GM18508 (cell line): ENCODE measurements around the gene GRIN2A.
"Not testable (repeated sequence)": the region's sequence is repeated elsewhere in the genome, so short reads cannot be mapped to it uniquely, and the experiment has no call there.

Experiments used
- ATAC-seq: cut with Tn5 transposase; IDR thresholded peaks from one replicate; pipeline ENCODE4 v1.9.1; 2021; ENCODE audit warnings: moderate number of reproducible peaks; ENCODE audit not compliant: insufficient read depth, unreplicated experiment

GRIN2A gene

DNA sequence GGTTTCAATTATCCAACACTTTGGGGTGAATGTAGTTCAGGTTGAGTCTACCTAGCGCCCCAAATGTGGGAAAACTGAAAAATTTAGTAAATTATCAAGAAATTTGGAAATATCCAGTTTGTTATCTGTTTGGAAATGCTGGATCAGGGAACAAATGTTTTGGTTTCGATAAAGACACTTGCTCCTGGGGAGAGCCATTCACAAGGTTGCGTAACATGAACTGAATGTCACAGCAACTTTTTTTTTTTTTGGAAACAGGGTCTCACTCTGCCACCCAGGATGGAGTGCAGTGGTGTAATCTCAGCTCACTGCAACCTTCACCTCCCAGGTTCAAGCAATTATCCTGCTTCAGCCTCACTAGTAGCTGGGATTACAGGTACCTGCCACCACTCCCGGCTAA lies 286.4 kb downstream of the GRIN2A start:
- ATAC-seq: no peak

- no peak for ATAC-seq
These were observed 296.4 kb downstream of the GRIN2A start for GRCh38 chr16:9885876-9886275.

GRCh38 chr16:9885467-9885866 lies 296.8 kb downstream of the GRIN2A start:
- ATAC-seq: no peak

GRCh38 chr16:9875981-9876380 lies 306.2 kb downstream of the GRIN2A start:
- ATAC-seq: not testable (repeated sequence)

DNA sequence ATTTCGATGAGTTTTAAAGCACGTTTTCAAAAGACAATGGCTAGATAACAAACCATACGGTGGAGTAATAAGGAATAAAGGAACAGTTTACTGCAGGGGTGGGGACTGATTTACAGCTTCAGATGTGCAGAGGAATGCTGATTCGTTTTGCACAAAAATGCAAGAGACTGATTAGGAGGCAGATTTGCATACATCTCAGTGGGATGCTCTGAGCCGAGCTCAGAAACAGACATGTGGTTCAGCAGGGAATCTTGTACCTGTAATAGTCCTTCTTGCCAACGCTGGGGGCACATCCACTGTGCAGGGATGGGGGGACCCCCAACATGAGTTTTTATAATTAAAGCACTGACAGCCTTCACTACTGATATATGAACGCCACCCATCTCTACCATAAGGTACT lies 308.0 kb downstream of the GRIN2A start:
- no peak for ATAC-seq

GRCh38 chr16:9870962-9871361 lies 311.3 kb downstream of the GRIN2A start:
- ATAC-seq: no peak

- ATAC-seq: no peak
These were observed 312.5 kb downstream of the GRIN2A start for GRCh38 chr16:9869776-9870175.

DNA sequence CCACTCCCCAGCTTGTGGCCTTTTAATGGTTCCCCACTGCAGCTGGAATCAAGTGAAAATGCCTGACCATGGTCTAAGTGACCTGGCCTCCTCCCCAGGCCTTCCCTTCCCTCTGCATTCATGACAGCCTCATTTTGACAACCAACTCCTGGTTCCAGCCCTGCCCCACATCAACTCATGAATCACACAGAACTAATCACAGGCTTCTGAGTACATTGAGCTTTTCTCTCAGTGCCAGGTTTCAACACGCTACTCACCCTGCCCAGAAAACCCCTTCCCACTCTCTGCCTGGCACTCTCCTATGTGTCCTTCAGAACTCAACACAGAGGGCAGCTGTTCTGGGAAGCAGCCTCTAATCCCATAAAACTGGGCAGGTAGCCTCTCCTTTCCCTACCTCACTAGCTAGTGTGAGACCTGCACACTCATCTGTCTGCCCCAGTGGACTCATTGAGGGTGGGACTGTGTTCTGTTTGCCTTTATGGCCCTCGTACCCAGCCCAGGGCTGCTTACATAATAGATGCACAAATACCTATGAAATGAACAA lies 313.6 kb downstream of the GRIN2A start:
- no peak for ATAC-seq

DNA sequence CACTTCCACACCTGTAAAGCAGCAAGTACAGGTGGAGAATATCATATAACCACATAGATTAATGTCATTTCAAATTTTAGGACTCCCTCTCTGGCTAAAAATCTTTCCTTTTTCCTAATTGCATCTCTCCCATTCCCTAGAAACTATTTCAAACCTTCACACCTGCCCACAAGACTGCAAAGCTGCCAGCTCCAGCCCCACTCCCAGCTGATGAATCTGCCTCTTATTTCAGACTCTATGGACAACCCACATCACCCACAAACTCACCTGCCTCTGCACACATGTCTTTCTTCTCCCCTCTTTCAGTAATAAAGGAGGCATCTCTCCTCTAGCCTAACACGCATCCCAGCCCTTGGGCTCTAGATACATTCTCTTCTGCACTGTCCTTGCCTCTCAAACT lies 315.1 kb downstream of the GRIN2A start:
- no peak for ATAC-seq

- no peak for ATAC-seq
These were observed 317.8 kb downstream of the GRIN2A start for GRCh38 chr16:9864461-9864860.

DNA sequence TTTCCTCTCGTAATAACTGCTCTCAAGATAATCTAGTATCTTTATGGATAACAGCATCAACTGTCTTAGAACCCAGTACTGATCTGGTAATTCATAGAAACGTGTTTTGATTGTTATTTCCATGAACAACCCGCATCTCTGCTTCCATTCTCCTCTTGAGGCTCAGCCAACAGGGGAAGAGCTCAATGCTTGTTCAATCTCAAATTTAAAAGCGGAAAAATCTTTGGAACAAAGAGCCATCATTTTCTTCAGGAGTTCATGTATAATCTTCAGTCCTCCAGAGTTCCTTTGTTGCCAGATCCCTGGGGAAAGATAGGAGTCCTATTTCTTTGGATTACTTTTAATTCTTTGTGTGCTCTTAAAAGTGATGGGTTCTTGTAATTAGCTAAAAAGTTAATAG lies 319.9 kb downstream of the GRIN2A start:
- no peak for ATAC-seq

DNA sequence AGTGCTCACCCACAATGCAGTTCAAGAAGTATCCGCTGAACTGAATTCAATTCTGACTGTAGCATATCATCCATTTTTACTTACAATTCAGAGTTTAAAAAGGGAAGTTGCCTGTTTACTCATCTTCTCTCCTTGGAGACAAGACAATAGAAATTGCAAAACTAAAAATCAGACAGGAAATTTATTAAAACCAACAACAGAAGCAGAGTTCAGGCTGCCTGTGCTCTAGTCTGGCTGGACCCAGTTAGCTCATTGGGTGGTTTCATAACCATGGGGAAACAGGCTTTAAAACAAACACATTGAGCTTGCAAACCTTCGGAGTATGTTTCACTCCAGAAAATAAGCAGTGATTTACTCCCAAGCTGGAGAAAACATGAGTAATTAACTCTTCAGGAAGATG lies 321.4 kb downstream of the GRIN2A start:
- no peak for ATAC-seq

DNA sequence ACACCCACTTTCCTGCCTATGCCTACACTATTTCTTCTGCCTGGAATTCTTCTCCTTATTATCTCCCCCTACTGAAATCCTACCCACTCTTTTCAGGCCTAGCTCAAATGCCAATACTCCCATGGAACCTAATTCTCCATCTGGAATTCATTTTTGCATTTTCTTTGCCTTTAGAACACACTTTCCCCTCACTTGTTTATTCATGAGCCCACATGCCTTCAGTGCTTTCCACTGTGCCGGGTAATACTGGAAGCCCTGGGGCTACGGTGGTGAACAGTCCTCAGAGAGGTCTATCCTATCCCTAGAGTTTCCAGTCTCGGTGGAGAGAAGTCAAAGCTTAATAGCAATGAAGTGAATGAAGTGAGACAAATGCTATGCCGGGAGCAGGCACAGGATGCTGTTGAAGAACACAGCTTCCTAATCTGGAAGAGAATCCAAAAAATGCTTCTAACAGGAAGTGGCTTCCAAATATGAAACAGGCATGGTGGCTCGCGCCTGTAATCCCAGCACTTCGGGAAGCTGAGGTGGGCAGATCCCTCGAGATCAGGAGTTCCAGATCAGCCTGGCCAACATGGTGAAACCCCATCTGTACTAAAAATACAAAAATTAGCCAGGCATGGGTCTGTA lies 322.4 kb downstream of the GRIN2A start:
- no peak for ATAC-seq

DNA sequence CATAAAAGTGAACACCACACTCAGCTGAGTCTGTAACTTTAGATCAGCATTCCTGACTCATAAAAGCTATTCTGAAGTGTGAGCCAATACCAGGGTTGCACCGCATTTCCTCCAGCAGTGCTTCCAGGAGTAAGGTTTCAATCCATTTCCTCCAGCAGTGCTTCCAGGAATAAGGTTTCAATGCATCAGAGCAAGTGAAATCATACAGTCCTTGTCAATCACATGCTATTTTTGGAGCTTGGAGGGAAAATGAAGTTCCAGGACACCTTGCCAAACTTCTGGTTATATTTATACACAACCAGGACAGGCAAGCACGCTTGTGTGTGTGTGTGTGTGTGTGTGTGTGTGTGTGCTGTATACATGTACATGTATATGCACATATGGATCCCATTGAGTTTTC lies 327.6 kb downstream of the GRIN2A start:
- ATAC-seq: no peak

DNA sequence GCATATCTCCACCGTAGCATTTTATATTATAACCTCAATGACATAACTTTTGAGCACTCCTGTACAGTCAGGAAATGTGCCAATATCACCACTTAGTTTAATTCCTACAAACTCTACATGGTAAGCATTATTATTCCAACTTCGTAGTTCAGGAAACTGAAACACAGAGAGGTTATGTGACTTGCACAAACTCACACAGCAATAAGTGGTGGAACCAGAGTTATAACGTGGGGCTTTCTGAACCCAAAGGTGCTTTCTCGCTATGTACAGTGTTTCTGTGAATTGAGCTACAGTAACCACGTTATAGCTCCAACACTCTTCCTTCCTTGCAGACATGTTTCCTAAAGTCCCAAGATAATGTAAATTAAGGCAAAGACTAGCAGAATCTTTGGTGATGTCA lies 330.2 kb downstream of the GRIN2A start:
- ATAC-seq: no peak

- no peak for ATAC-seq
These were observed 331.4 kb downstream of the GRIN2A start for GRCh38 chr16:9850817-9851216.

GRCh38 chr16:9849697-9850245 lies 332.5 kb downstream of the GRIN2A start:
- ATAC-seq: no peak

GRCh38 chr16:9847146-9847545 lies 335.1 kb downstream of the GRIN2A start:
- ATAC-seq: no peak

- ATAC-seq: no peak
These were observed 335.7 kb downstream of the GRIN2A start for GRCh38 chr16:9846362-9847099.

DNA sequence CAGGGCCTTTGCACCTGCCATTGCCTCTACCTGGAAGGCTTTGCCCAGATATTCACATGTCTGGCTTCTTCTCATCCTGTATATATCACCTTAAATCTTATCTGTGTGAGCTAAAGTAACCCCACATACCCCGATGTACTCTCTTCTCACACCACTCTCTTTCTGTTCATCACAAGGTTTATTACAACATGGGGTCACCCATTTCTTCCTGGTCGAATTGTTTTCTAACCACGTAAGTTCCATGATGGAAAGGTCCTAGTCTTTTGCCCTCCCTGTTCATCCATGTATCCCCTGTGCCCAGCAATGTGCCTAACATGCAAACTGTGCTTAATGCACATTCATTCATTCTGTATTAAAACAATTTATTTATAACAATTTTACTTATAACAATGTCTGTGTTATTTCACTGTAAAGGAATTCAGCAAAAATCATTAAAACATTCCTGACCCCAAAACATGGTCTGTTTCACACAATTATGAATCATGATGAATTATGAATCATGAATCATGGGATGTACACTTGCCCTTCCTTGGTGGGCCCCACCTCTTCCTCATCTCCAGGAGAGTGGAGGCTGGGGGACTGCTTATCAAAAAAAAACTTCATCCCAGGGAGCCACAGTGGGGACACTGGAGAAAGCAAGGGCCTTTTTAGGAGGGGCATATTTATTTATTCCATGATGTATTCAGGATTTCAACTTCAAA lies 336.4 kb downstream of the GRIN2A start:
- no peak for ATAC-seq

- ATAC-seq: no peak
These were observed 337.9 kb downstream of the GRIN2A start for GRCh38 chr16:9844361-9844760.
